ENCODE data around the gene ARHGAP28.

Gene ARHGAP28

GRCh38 chr18:6729247-6730091, at the start of gene ARHGAP28:
ARHGAP28 (plus strand) TSS chr18:6729716; CDS start chr18:6729822, 106 bp downstream.
- no peak for DNase-seq

- DNase-seq: no peak
Observed at GRCh38 chr18:6681331-6681875, 48.1 kb upstream of the ARHGAP28 start.

- DNase-seq: no peak
Observed at GRCh38 chr18:6682437-6683111, 46.9 kb upstream of the ARHGAP28 start.

- DNase-seq: no peak
Observed at GRCh38 chr18:6683112-6683876, 46.2 kb upstream of the ARHGAP28 start.

GRCh38 chr18:6687676-6688075, 41.8 kb upstream of the ARHGAP28 start:
- no peak for DNase-seq

GRCh38 chr18:6708890-6709289, 20.6 kb upstream of the ARHGAP28 start:
- DNase-seq: no peak

GRCh38 chr18:6711467-6711866, 18.0 kb upstream of the ARHGAP28 start:
- no peak for DNase-seq

- DNase-seq: no peak
Observed at GRCh38 chr18:6712401-6712800, 17.1 kb upstream of the ARHGAP28 start.

- no peak for DNase-seq
Observed at GRCh38 chr18:6714010-6714409, 15.5 kb upstream of the ARHGAP28 start.

GRCh38 chr18:6718267-6718666, 11.2 kb upstream of the ARHGAP28 start:
- DNase-seq: no peak

GRCh38 chr18:6719098-6719846, 10.2 kb upstream of the ARHGAP28 start:
- DNase-seq: no peak

GRCh38 chr18:6719910-6720683, 9.4 kb upstream of the ARHGAP28 start:
- no peak for DNase-seq

- DNase-seq: no peak
Observed at GRCh38 chr18:6721755-6722154, 7.8 kb upstream of the ARHGAP28 start.

- no peak for DNase-seq
Observed at GRCh38 chr18:6722690-6723089, 6.8 kb upstream of the ARHGAP28 start.

- no peak for DNase-seq
Observed at GRCh38 chr18:6724331-6724730, 5.2 kb upstream of the ARHGAP28 start.

GRCh38 chr18:6728331-6728730, 1.2 kb upstream of the ARHGAP28 start:
- DNase-seq: no peak

GRCh38 chr18:6728809-6729246, 688 bp upstream of the ARHGAP28 start:
- DNase-seq: no peak

- DNase-seq: no peak
Observed at GRCh38 chr18:6730416-6731221, 1.1 kb downstream of the ARHGAP28 start.

GRCh38 chr18:6731222-6731596, 1.7 kb downstream of the ARHGAP28 start:
- no peak for DNase-seq

- no peak for DNase-seq
Observed at GRCh38 chr18:6732952-6733351, 3.4 kb downstream of the ARHGAP28 start.

- DNase-seq: no peak
Observed at GRCh38 chr18:6733758-6734157, 4.2 kb downstream of the ARHGAP28 start.
